GM19452 (cell line): ENCODE measurements around the gene NAA10.

ENCODE experiments used
- ATAC-seq: cut with Tn5 transposase; IDR thresholded peaks from one replicate; pipeline ENCODE4 v1.9.1; 2021; ENCODE audit not compliant: unreplicated experiment

The NAA10 gene

DNA sequence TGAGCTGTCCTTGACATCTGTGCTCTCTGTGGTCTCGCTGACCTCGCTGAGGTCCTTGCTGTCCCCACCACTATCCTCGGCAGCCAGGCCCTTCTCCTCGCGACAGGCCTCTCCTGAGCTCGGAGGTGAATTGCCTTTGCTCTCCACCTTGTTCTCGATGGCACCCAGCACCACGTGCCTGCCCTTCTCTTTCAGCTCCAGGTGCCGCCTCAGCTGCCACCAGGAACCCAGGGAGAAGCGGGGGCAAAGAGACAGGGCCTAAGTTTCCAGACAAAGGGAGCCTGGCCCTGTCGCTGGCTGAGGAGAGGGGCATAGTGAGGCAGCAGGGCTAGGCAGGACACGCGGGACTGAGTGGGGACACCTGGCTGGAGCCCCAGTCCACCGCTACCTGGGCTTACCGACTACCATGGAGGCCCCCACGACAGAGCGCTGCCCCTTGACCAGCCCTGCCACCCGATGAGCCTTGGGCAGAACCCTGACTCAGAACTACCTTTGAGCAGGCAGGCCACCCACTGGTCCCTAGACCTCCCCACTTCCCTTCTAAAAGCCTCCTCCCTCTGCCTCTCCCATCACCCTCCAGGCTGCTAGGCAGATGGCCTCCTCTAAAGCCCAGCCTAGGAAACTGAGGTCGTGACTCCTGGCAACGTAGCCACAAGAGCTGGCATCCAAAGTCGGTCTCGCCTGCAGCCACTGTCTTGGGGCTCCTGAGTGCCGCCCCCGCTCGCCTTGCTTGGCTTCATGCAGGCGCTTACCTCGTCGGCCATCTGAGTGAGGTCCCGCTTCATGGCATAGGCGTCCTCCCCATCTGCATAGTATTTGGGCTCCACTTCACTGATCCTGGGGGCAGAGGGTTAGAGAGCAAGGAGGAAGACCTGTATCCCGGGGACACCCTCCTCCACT lies 4.6 kb downstream of the NAA10 start:
- no peak for ATAC-seq

DNA sequence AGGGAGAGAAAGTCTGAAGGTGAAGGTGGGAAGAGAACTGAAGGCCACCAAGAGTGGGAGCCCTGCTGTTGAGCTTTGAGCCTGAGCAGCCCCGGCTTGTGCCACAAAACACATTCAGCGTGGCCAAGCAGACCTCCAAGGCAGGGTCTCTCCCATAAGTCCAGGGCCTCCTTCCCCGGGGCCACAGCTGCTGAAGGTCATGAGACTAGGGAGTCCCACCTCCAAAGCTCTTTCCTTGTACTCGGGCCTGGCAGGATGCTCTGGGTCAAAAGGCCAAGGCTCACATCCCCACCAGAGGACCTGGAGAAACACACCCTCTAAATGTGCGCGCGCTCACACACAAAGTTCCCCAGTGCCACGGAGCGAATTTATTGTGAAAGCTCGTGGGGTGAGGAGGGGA lies 5.3 kb downstream of the NAA10 start:
- no peak for ATAC-seq

DNA sequence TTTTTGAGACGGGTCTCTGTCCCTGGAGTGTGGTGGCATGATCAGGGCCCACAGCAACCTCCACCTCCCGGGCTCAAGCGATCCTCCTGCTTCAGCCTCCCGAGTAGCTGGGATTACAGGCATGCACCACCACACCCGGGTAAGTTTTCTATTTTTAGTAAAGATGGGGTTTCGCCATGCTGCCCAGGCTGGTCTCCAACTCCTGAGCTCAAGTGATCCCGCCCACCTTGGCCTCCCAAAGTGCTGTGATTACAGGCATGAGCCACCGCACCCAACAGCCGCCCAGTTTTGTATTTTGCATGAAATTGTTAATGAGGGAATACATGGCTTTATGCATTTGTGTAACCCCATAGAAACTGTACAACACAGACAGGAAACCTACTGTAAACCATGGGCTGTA lies 6.0 kb downstream of the NAA10 start:
- ATAC-seq: no peak

DNA sequence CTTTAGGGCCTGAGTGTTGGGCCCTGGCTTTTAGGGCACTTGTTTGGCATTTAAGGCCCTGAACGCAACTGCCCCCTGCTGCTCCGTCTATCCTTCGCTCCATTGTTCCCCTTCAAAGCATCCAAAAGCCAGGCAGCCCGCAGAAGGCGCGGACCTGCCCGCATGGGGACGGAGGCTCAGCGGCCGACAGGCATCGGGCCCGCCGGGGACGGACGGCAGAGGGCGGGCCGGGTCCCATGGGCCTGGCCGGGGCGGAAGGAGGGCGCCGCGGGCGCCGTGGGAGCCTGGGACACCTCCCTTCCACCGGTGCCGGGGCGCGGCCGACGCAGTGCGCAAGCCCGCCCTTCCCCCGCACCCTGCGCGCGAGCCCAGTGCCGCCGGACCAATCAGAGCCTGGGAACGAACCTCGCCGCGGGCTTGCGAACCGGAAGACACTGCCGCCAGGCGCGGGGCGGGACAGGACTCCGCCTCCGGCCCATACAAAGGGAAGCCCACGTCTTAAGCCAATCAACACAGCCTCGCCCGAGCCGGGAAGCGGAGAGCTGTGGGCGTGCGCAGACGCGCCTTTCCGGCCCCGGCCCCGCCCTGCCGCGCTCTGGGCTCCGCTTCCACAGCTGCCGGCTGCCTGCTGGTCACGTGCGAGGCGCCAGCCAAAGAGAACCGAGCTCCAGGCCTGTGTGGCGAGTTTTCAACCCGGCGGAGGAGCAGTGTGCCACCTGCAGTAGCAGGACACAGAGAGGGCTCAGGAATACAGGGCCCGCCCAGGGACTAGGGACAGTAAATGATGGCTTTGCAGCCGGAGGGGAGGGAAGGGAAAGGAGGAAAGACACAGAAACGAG lies 6.7 kb downstream of the NAA10 start:
- peak; percentile 65 for ATAC-seq

DNA sequence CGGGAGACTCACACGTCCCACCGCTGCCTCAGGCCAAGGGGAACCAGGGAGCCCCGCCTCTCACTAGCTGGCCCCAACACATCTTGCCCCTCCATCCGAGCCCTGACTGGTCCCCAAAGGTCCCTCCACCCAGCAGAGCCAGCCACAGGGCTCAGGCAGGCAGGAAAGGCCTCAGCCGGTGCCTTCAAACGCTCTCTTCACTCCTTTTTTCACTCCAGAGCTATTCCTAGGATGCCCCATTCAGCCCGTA lies 7.2 kb downstream of the NAA10 start:
- no peak for ATAC-seq

- ATAC-seq: peak; percentile 44
Observed at GRCh38 chrX:153926858-153927671, 7.8 kb downstream of the NAA10 start.

GRCh38 chrX:153926552-153926857 lies 8.3 kb downstream of the NAA10 start:
- ATAC-seq: no peak

GRCh38 chrX:153925739-153926551 lies 8.9 kb downstream of the NAA10 start, which contains the start of gene ARHGAP4:
Gene ARHGAP4, minus strand, starts transcription at chrX:153926264. Its CDS starts 62 bp downstream, at chrX:153926202.
- no peak for ATAC-seq

DNA sequence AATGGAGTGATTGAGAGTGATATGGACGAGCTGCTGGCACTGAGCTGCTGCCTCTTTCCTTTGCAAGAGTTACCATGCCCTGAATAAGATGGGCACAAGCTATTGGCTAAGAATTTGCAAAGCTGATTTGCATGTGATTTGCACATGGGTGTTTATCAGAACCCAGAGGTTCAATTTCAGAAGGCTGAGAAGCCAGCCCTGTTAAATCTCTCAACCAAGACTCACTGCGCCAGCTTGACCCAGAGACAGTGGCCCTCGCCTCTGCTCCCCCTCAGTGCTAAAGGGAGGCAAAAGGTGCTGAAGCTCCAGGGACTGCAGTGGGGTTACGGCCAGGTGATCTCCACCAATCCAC lies 9.5 kb downstream of the NAA10 start:
- ATAC-seq: no peak

- no peak for ATAC-seq
Observed at GRCh38 chrX:153924149-153924861, 10.5 kb downstream of the NAA10 start.

DNA sequence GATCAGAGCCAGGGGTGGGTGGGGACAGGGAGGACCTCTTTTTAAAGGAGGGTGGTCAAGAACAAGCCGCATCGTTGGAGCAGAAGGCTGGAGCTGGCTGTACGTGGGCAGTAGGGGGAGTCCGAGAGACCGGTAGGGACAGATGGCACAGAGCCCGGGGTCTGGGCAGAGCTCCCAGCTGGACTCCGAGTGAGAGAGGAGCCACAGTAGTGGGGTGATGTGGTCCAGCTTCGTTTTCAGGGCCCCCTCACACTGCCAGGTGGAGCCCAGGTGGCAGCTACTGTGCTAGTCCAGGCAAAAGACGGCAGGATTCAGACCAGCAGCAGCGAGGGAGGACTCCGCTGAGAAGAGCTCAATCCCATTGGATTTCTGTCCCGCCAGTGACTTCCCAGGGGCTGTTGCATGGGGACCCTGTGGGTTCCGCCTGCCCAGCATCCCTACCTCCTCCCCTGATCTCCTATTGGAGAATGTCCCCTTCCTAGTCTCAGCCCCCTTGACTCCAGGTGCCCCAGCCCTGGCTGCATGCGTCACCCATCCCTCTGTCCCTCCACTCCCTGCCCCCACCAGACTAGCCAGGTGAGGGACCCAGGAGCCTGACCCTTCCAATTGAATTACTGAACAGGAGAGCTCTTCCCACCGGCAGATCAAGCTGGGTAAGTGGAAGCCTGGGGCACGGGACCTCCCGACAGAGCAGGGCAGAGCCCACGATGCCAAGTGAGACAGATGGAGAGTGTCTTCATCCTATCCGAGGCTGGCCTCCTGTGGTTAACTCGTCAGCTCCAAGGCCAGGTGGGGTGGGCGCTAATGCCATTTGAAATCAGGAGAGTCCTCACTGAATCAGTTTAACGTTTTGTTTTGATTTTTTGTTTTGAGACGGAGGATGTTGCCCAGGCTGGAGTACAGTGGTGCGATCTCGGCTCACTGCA lies 11.6 kb downstream of the NAA10 start:
- no peak for ATAC-seq

DNA sequence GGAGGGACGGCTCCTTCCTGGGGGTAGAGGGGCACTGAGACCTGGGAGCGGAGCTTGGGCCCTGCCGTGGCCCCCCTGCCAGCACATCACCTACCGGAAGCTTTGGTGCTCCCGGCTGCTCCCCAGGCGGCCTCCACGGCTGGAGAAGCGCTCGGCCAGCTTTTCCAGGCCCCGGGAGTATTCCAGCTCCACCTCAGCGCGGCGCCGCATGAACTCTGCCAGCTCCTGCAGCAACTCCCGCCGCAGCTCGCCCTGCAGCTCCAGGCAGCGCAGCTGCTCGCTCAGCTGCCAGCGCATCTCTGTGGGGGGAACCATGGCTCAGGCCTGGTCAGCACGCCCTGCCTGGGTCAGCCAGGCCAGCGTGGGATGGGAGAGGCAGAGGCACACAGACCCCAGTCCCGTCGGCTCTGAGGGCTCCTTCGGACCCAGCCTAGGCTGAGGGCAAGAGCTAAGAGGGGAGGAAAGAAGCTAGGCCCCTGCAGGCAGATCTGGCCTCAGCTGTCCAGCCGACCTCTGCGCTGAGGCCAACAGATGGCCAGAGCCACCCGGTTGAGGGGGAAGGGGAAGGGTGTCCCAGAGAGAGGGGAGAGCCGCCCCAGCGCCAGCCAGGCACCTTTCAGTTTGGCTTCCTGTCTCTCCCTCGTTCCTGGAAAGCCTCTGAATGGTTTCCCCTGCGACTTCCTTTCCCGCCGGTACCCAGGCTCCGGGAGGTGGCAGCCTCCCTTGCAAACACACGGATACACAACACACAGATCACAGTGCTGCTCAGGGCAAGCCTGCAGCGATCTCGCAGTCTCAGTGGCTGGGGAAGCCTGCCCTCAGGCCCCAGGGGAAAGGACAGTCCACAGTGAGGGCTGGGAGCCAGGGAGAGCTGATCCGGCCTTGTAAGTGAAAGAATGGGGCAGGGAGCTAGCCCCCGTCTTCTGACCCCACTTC lies 13.1 kb downstream of the NAA10 start:
- ATAC-seq: no peak

- no peak for ATAC-seq
Observed at GRCh38 chrX:153921070-153921469, 13.8 kb downstream of the NAA10 start.

- no peak for ATAC-seq
Observed at GRCh38 chrX:153920546-153920945, 14.3 kb downstream of the NAA10 start.

DNA sequence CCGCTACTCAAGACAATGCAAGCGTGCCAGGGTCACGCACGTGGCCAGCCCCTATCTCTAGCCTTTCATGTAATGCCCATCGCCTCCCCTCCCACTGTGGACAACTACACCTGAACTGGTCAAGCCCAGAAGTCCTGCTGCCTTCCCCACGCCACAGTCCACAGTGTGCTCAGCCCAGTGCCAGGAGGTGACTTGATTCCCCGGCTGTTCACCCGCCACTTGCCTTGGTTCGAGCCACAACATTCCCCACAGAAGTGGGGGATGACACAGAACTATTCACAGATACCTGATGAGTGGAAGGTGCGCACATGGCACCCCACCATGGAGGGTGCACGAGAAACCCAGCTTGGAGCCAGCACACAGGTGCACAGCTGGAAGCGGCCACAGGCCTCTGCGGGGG lies 15.6 kb downstream of the NAA10 start:
- no peak for ATAC-seq

GRCh38 chrX:153917869-153918268 lies 17.0 kb downstream of the NAA10 start:
- no peak for ATAC-seq

DNA sequence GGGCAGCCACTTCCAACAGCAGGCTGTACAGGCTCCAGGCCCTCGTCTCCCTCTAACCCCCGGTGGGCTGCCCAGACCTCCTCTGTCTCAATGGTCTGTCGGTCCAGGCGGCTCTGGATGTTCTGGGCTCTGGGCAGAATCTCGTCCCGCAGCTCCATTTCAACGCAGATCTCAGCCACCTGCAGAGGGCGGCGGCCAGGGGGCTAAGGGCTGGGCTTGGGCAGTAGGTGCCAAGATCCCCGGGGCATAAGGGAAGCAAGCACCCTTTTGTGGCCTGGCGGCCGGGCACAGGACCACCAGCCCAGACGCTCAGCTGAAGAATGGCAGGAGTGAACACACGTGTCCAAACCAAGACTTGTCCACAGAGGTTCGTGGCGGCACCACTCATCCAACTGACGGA lies 21.1 kb downstream of the NAA10 start:
- no peak for ATAC-seq

DNA sequence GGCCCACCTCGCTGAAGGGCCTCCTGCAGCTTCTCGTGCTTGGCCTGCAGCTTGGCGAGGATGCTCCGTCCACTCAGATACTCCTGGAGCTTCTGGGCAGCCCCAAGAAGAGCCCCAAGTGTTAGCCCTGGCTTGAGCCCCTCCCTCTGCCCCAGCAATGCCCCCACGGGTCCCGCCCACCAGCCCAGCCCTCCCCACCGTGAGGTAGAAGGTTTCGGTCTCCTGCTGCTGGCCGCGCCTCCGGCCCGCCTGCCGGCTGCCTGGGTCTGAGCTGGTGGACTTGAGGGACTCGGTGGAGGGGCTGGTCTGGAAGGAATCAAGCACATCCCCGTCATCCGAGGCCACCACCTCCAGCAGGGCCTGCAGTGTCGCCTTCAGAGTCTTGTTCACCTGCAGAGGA lies 21.6 kb downstream of the NAA10 start:
- ATAC-seq: no peak
